Activated naive CD8-positive, alpha-beta T cell treated with anti-CD3 and anti-CD28 coated beads for 36 hours (primary cell): ENCODE data around the gene DPP10. TPM values are rescaled to one million over a fixed set of nuclear protein-coding genes. Genes with fewer than 3 reads are reported as not detected.
"Not testable (repeated sequence)": the region's sequence is repeated elsewhere in the genome, so short reads cannot be mapped to it uniquely, and the experiment has no call there.

ENCODE experiments used
- DNase-seq: peaks from one replicate; pipeline ENCODE4 v3.0.0; 2021
- H3K27ac Mint-ChIP-seq: one replicate; pipeline ENCODE4 v1.8.0; 2022; ENCODE audit warnings: mild to moderate bottlenecking, moderate library complexity, mixed read lengths
- H3K27me3 Mint-ChIP-seq: one replicate; pipeline ENCODE4 v1.8.0; 2022; ENCODE audit warnings: mild to moderate bottlenecking, mixed read lengths
- H3K36me3 Mint-ChIP-seq: one replicate; pipeline ENCODE4 v1.8.0; 2021; ENCODE audit warnings: mild to moderate bottlenecking, mixed read lengths
- H3K4me1 Mint-ChIP-seq: one replicate; pipeline ENCODE4 v1.8.0; 2021; ENCODE audit warnings: mixed read lengths
- H3K4me3 Mint-ChIP-seq: one replicate; pipeline ENCODE4 v1.8.0; 2022; ENCODE audit warnings: mild to moderate bottlenecking, moderate library complexity, mixed read lengths
- H3K9me3 Mint-ChIP-seq: one replicate; pipeline ENCODE4 v1.8.0; 2022; ENCODE audit warnings: mixed read lengths
- total RNA-seq, 2 experiments: library from RNA; stranded (reverse); gene quantifications; one replicate each; pipeline ENCODE4 v1.2.3, GENCODE V29; 2021

Gene DPP10
- total RNA-seq, 2 experiments from 2014 or later = not detected

DNA sequence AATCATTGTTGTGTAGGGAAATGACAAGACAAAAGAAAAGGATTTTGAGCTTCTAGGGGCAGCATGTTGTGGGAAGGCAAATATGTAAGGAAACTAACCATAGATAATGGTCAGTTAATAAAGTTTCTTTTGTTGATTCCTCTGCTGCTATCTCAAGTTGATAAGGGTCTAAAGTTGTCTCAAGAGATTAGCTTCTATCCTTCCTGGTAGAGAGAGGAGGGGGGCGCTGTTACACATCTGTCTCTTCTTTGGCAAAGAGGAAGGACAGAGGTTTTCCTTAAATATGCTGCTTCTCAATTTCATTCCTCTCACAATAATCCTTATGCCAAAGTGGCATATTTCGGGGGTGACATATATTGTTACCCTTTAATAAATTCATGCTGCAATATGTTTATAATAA lies 944.0 kb downstream of the DPP10 start:
- no peaks in the 10 kb centered on the region for H3K4me1 Mint-ChIP-seq
- no peak for DNase-seq
- H3K27ac Mint-ChIP-seq = no peak overlapping the region
- H3K36me3 Mint-ChIP-seq = no peaks in the 10 kb centered on the region
- H3K27me3 Mint-ChIP-seq = no peaks in the 10 kb centered on the region
- no peak overlapping the region for H3K4me3 Mint-ChIP-seq
- H3K9me3 Mint-ChIP-seq = peaks cover 7% of the 10 kb centered on the region

DNA sequence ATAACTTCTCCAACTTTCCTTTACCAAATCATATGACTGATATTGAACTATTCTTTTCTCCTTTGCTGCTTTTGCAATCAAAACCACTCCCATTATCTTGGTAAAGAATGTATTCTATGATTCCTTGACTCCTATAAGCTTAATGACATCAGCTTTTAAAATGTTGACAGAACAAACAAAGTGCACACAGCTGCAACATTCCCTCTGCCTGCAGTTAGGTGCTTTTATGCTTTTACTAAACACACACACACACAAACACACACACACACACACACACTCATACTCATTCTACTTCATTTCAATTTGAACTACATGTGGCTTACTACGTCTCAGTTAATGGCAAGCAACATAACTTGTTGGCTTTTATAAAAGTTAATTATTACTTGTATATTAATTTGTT lies 946.6 kb downstream of the DPP10 start:
- H3K27me3 Mint-ChIP-seq = no peaks in the 10 kb centered on the region
- H3K4me1 Mint-ChIP-seq = no peaks in the 10 kb centered on the region
- no peak overlapping the region for H3K27ac Mint-ChIP-seq
- H3K9me3 Mint-ChIP-seq = peaks cover 6% of the 10 kb centered on the region
- DNase-seq = no peak
- no peaks in the 10 kb centered on the region for H3K36me3 Mint-ChIP-seq
- H3K4me3 Mint-ChIP-seq = no peak overlapping the region

DNA sequence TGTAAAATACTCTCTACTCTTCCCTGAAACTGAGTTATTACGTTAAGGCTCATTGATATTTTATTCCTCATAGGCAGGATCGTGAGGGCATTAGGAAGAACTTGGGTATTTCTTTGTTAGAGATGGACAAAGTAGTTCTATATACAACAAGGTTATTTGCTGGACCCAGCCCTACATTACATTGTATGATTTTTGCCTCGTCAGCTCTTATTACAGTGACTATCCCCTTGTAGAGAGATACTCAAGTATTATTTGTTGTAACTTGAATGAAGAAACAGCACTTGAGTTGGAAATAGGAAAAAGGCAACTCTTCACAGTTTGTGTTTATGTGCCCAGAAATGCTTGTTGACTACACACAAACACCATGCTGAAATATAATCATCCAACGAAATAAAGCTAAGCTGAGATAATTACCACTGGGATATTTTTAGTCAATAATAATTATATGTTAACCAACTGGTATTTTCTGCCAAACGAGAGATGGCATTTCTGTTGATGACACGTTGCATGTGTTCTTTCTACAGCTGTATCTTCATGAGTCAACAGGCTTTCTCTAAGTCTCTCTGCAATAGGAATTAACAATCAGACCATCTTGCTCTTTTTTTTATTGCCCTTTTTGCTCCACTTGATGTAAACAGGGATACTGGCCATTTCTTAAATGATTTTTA lies 947.6 kb downstream of the DPP10 start:
- Mint-ChIP-seq H3K4me1 (no peaks in the 10 kb centered on the region), H3K36me3 (no peaks in the 10 kb centered on the region), H3K4me3 (no peak overlapping the region), H3K27ac (no peak overlapping the region), H3K9me3 (peaks cover 2% of the 10 kb centered on the region), H3K27me3 (no peaks in the 10 kb centered on the region)
- DNase-seq = no peak

DNA sequence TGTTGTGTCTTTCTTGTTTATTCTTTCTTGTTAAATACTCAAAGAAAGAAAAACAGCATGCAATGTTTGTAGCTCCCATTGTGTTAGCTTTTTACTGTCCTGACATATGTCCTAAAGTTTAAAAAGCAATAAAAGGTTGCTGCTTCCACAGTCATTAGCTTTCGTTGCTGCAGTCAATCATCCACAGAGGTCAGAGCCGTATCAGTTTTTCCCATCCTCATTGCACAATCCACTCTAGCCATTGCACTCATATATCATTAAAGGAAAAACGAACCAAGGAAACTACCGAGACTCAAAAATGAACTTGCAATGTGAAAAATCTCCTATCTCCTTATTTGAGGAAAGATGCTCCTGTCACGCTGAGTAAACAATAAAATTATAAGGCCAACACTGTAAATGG lies 954.1 kb downstream of the DPP10 start:
- no peak for DNase-seq
- peaks cover 3% of the 10 kb centered on the region for H3K9me3 Mint-ChIP-seq
- H3K27me3 Mint-ChIP-seq = no peaks in the 10 kb centered on the region
- no peak overlapping the region for H3K4me3 Mint-ChIP-seq
- no peaks in the 10 kb centered on the region for H3K4me1 Mint-ChIP-seq
- H3K27ac Mint-ChIP-seq = no peak overlapping the region
- H3K36me3 Mint-ChIP-seq = no peaks in the 10 kb centered on the region

DNA sequence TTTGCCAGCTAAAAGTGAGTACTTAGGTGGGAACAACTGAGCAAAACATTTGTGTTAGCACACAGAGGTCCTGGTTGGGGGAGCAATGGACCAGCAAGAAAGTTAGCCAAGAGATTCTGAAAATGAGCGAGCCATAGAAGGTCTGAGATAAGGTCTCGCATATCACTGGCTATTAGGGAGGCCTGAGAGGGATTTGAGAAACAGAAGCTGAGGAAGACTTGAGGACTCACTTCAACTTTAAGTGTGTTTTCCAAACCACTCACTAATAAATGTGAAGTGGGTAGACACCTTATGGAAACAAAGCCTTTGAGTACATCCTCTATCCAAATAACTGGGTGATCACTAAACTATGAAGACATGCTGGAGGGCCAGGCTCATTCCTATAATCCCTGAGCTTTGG lies 958.5 kb downstream of the DPP10 start:
- Mint-ChIP-seq H3K4me1 (no peaks in the 10 kb centered on the region), H3K9me3 (peaks cover 4% of the 10 kb centered on the region), H3K4me3 (no peak overlapping the region), H3K27ac (no peak overlapping the region), H3K27me3 (no peaks in the 10 kb centered on the region), H3K36me3 (no peaks in the 10 kb centered on the region)
- DNase-seq = no peak

DNA sequence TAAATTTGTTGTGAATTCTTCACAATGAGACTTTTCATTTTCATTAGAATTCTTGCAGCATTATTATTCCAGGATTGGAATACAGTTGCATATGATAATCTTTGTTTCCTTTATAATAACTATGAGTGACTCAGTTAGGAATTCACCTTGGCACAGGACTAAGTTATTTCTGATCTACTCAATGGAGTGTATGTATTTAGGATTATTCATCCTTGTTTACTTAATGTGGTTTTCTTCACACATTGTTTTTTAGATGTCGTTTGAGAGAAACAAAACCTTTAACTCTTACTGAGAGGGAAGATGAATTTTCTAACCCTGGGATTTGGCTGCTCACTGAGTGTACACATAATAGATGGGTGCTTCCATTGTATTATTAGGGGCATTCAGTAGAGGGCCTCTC lies 970.1 kb downstream of the DPP10 start:
- H3K27ac Mint-ChIP-seq = no peak overlapping the region
- H3K27me3 Mint-ChIP-seq = no peaks in the 10 kb centered on the region
- H3K36me3 Mint-ChIP-seq = no peaks in the 10 kb centered on the region
- H3K4me3 Mint-ChIP-seq = no peak overlapping the region
- H3K4me1 Mint-ChIP-seq = no peaks in the 10 kb centered on the region
- no peak for DNase-seq
- H3K9me3 Mint-ChIP-seq = peaks cover 14% of the 10 kb centered on the region

DNA sequence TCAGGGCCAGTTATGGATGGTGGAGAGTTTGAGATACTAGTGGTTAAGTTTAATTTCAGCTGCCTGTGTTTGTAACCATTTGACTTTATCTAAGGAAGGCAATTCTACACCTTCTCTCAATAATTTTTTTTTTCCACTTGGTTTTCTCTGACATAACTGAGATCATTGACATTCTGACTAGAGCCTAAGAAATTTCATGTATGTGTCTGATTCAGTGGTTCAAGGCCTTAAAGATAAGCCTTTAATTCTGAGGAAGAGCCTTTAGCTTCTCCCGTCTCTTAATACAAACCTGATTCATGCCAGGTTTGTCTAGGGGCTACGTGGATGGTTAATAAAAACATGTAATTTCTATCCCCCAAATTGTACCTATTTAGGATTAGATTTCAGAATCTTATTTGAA lies 971.4 kb downstream of the DPP10 start:
- Mint-ChIP-seq H3K36me3 (no peaks in the 10 kb centered on the region), H3K27me3 (no peaks in the 10 kb centered on the region), H3K4me3 (no peak overlapping the region), H3K9me3 (peaks cover 20% of the 10 kb centered on the region), H3K27ac (no peak overlapping the region), H3K4me1 (no peaks in the 10 kb centered on the region)
- no peak for DNase-seq

DNA sequence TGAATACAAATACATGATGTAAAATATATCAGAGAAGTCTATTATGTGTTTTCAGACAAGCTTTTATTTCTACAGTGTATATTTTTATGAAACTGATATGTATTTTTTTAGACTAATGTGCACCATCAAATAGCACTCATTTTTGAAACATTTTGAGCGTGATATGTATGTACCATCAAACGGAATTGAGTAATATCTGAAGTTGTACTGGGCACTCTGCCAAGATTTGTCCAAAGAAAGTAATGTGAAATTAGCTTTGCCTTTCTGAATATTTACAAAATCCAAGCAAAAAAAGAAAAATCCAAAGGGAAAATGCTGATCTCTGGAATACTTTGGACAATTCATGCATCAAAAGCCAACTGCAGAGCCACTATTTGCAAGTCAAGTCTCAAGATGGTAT lies 972.0 kb downstream of the DPP10 start:
- no peak overlapping the region for H3K4me3 Mint-ChIP-seq
- no peak overlapping the region for H3K27ac Mint-ChIP-seq

DNA sequence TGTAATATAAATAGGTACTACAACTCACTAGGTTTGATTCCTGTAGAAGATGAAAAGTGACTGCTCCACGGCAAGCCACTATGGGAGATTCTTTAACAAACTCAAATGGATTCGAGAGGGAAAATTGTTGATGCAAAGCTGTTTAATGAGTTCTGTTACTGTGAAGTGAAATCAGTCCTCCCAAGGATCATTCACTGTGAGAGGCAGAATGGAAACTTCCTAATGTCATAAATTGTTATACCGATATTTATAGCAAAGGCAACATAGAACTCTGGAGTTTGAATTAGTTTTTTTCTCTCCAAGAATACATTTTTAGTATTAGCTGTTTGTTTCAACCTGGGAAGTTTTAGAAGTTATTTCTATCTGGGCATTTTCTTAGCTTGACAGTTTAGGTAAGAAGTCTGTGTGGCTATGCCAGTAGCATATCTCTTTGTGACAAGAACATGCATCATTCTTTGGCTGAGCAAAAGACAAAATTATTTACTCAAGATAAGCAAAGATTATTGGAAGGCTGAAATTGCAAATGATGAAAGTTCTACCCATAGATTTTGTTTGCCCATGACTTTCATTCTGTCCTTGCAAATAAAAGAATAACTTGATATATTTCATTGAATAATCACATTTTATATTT lies 979.7 kb downstream of the DPP10 start:
- Mint-ChIP-seq H3K36me3 (no peaks in the 10 kb centered on the region), H3K27ac (no peak overlapping the region), H3K4me1 (no peaks in the 10 kb centered on the region), H3K9me3 (peaks cover 10% of the 10 kb centered on the region), H3K27me3 (no peaks in the 10 kb centered on the region), H3K4me3 (no peak overlapping the region)
- DNase-seq = no peak

More for the DNA sequence above, 972.0 kb downstream of the DPP10 start:
- H3K9me3 Mint-ChIP-seq = peaks cover 19% of the 10 kb centered on the region
- DNase-seq = no peak
- no peaks in the 10 kb centered on the region for H3K27me3 Mint-ChIP-seq
- H3K4me1 Mint-ChIP-seq = no peaks in the 10 kb centered on the region
- H3K36me3 Mint-ChIP-seq = no peaks in the 10 kb centered on the region

DNA sequence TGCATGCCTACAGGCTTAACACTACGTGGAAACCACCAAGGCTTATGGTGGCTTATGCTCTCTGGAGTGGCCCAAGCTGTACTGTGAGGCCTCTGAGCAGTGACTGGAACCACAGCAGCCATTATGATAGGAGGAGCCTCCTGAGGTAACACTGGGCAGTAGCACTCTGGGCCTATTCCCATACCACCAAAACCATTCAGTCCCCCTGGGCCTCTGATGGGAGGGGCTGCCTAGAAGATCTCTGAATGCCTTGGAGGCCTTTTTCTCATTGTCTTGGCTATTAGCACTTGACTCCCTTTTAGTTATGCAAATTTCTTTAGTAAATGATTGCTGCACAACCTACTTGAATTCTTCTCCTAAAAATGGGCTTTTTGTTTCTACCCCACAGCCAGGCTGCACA lies 985.0 kb downstream of the DPP10 start:
- no peaks in the 10 kb centered on the region for H3K27me3 Mint-ChIP-seq
- H3K36me3 Mint-ChIP-seq = no peaks in the 10 kb centered on the region
- no peak overlapping the region for H3K27ac Mint-ChIP-seq
- peaks cover 12% of the 10 kb centered on the region for H3K9me3 Mint-ChIP-seq
- DNase-seq = no peak
- no peaks in the 10 kb centered on the region for H3K4me1 Mint-ChIP-seq
- H3K4me3 Mint-ChIP-seq = no peak overlapping the region

DNA sequence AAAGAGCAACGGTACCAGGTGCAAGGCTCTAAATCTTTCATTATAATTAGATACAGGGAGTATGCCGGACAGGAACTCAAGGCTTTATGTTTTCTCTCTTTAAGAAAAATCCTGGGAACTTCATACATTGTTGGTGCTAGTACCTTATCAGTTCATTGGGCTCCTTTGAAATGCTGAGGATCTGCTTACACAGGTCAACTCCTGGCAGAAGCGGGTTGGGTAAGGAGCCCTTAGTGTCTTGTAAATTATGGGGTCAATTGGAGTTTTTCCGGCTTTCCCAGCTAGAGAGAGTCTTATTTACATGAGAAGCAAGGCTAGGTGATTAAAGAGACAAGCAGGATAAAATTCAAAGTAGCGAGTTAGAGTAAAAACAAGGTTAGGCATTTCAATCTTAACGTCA lies 998.3 kb downstream of the DPP10 start:
- H3K4me1 Mint-ChIP-seq, H3K9me3 Mint-ChIP-seq: not testable (repeated sequence)

DNA sequence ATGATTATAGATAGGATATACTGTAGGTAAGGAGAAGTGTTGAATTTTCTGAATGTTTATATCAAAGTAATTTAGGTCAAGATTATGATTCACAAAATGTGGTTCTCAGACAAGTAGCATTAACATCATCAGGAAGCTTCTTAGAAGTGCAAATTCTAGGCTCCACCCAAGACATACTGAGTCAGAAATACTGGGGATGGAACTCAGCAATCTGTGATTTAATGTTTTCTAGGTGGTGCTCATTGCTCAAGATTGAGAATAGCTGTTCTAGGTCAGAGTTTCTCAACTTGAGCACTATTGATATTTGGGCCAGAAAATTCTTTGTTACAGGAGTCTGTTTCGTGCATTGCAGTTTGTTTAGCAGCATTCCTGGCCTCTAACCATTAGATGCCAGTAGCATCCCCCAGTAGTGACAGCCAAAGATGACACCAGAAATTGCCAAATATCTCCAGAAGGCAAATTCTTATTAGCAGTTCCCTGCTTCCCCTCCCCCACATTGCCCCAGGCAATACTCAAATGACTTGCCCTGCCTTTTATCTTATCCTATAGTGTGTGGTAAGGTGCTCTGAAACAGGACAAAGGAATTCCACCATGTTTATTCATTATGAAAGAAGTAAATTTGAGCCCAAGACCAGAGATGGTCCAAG lies 1001.2 kb downstream of the DPP10 start:
- Mint-ChIP-seq H3K9me3 (peaks cover 7% of the 10 kb centered on the region), H3K27ac (no peak overlapping the region), H3K36me3 (no peaks in the 10 kb centered on the region), H3K4me3 (no peak overlapping the region), H3K27me3 (peaks cover 3% of the 10 kb centered on the region), H3K4me1 (no peaks in the 10 kb centered on the region)
- DNase-seq = no peak

More for the DNA sequence above, 998.3 kb downstream of the DPP10 start:
- H3K36me3 Mint-ChIP-seq, H3K4me3 Mint-ChIP-seq, H3K27me3 Mint-ChIP-seq, DNase-seq, H3K27ac Mint-ChIP-seq: not testable (repeated sequence)

DNA sequence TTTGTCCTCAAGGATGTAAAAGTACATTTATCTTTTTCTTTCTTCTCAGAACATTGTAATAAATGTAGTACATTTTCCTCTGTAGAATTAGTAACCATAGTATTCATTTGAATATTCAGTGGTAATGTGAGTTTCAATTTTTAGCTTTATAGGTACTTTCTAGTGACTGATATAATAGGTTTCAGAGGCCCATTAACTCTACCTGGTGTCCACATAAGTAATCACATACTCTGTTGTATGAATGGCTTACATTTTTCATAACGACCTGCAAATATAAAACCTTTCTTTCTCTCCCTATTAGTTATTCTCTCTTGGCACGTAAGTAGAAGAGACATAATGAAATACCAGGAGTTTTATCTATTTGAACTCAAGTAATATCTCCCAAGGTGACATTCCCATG lies 1017.6 kb downstream of the DPP10 start:
- no peaks in the 10 kb centered on the region for H3K4me1 Mint-ChIP-seq

DNA sequence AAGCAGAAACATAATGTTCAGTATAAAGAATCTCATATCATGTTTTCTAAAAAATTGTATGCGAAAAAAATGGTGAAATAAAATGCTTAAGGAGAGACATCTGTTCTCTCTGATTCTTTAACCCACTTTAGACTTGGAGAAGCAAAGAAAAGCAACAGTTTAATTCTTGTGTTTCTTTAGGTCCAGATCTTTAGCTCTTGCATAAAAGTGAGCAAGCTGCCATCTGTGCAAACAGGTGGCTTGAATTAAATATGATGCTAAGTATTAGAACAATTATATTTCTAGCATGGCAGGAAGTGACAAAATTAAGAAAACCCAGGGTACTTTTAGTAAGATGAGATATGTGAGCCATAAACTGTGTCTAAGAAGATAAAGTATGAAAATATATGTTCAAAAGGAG lies 1038.3 kb downstream of the DPP10 start:
- no peaks in the 10 kb centered on the region for H3K4me1 Mint-ChIP-seq
- no peaks in the 10 kb centered on the region for H3K36me3 Mint-ChIP-seq
- no peak for DNase-seq
- no peaks in the 10 kb centered on the region for H3K27me3 Mint-ChIP-seq
- H3K4me3 Mint-ChIP-seq = no peak overlapping the region
- no peak overlapping the region for H3K27ac Mint-ChIP-seq
- peaks cover 5% of the 10 kb centered on the region for H3K9me3 Mint-ChIP-seq

More for the DNA sequence above, 1017.6 kb downstream of the DPP10 start:
- Mint-ChIP-seq H3K36me3 (no peaks in the 10 kb centered on the region), H3K27me3 (no peaks in the 10 kb centered on the region), H3K9me3 (peaks cover 6% of the 10 kb centered on the region), H3K27ac (no peak overlapping the region), H3K4me3 (no peak overlapping the region)
- DNase-seq = no peak

DNA sequence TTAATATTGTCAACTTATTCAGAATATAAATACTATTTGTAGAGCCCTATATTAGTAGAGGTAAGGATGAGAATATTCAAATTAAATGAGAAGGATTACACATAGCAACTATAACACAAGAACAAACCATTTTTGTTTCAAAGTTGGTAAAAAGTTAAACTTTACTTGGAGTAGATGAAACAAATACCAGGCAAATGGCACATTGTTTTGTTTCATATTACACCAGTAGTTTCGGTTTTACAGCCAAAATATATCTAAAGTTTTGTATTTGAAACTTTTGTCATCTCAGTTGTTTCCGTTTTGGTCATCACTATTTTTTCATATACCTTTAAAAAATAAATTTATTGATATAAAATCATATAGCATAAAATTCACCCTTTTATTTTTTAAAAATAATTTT lies 1039.4 kb downstream of the DPP10 start:
- Mint-ChIP-seq H3K27ac (no peak overlapping the region), H3K9me3 (peaks cover 5% of the 10 kb centered on the region), H3K4me3 (no peak overlapping the region), H3K27me3 (no peaks in the 10 kb centered on the region), H3K36me3 (no peaks in the 10 kb centered on the region), H3K4me1 (no peaks in the 10 kb centered on the region)
- DNase-seq = no peak

DNA sequence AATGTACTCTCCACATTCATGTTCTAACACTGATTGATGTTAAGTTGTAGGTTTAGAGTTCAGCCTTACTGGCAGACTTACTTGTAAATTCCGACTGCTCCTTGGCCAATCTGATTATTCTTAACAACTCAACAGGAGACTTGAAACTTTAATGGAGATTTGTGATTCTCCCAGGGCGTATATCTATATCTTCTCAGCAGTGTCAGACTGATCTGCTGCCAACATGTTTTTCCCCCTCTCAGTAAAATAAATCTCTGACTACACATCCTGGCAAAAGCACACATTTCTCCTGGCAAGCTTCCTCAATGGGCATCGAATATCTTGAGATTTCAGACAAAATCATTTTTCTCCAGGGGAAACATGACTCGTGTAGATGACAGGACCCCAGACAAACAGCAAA lies 1041.2 kb downstream of the DPP10 start:
- H3K9me3 Mint-ChIP-seq = peaks cover 5% of the 10 kb centered on the region
- H3K27me3 Mint-ChIP-seq = no peaks in the 10 kb centered on the region
- H3K4me1 Mint-ChIP-seq = no peaks in the 10 kb centered on the region
- H3K36me3 Mint-ChIP-seq = no peaks in the 10 kb centered on the region
- H3K4me3 Mint-ChIP-seq = no peak overlapping the region
- H3K27ac Mint-ChIP-seq = no peak overlapping the region
- DNase-seq = no peak
